NCI-H2107 (cell line): Measurements from ENCODE around the gene MRC2.

Source experiments
- DNase-seq: peaks from one replicate; lab custom pipeline; 2025; lab: John Stamatoyannopoulos, UW

The MRC2 gene

DNA sequence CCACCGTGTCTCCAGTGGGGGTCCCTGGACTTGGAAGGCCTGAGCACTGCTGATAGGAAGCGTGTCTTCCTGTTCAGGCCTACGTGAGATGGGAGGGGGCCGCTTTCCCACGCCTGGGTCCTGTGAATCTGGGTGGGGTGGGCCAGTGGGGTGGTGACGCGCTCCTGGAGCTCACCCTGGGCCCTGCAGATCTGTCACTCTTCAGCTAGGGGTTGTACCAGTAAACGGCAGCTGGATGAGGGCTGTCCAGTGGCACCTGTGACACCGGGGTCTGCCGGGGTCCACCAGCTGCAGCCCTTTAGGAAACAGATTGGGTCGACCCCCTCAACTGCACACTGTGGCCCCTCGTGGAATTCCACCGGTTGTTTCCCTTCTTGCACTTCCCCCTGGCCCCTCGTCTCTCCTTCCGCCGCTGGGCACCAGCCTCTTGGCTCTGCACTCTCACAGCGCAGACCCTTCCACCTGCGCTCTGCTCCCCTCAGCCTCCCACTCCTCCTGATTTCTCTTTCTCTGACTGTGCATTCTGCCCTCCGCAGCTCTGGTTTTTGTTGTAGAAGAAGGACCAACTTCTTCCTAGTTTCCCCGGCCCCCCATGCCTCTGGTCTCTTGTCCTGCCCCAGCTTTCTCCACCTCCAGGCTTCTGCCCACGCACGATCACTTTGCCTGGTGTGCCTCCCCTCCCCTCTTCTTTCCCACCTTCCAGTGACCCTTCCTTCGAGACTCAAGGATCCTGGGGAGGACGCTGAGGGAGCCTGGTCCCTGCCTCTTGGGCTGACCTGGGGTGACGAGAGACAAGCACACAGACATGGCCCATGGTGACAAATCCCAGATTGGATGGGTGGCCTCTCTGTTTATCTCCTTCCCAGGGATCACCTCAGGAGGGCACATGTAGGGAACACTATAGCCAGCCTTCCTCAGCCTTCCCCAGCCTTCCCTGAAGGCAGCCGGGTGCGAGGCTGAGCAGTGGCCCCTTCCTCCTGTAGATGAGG, 4.8 kb downstream of the MRC2 start:
- DNase-seq, result no peak

GRCh38 chr17:62637809-62638208, 10.3 kb downstream of the MRC2 start:
- DNase-seq, result no peak

DNA sequence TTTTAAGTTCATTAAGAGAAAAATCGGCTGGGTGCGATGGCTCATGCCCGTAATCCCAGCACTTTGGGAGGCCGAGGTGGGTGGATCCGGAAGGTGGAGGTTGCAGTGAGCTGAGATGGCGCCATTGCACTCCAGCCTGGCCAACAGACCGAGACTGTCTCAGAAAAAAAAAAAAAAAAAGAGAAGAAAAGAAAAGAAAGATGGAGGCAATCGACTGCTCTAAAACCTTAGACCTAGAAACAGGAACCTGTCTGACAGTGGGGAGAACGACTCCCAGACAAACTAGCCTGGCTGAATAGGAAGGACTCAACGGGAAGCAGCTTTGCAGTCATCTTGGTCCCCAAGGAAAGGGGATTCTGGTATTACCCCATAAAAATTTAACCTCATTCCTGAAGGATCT, 13.7 kb downstream of the MRC2 start:
- no peak for DNase-seq

DNA sequence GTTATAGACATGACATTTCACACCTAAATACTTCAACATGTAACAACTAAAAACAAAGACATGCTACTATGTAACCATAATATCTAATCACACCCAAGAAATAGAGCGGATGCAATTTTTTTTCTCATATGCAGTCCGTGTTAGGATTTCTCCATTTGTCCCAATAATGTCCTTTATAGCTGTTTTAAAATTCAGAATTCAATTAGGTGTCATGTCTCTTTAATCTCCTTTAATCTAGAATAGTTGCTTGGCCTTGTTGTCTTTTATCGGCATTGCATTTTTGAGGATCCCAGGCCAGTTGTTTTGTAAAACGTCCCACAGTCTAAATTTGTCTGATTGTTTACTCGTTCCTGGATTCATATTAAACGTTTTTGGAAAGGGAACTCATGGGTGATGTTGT, 14.5 kb downstream of the MRC2 start:
- DNase-seq, result no peak

DNA sequence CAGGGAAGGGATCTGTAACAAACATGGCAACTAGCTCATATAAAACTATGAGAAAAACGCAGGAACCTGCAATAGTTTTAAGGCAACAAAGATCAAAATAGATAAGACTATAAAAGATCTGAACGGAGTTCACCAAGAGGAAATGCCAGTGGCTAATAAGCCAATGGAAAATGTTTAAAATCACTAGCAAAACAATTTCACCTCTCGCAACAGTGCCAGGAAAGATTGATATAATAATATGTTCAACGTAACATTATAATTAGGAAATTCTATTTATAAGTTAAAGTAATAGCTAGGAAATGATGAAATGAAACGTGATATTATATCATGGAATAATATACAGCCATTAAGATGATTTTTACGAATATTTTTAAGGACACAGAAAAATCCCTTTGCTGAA, 16.0 kb downstream of the MRC2 start:
- no peak for DNase-seq

GRCh38 chr17:62644487-62645173, 17.2 kb downstream of the MRC2 start:
- peak; percentile 19 for DNase-seq

GRCh38 chr17:62648251-62648955, 20.9 kb downstream of the MRC2 start:
- DNase-seq, result no peak

GRCh38 chr17:62648956-62649294, 21.5 kb downstream of the MRC2 start:
- no peak for DNase-seq

DNA sequence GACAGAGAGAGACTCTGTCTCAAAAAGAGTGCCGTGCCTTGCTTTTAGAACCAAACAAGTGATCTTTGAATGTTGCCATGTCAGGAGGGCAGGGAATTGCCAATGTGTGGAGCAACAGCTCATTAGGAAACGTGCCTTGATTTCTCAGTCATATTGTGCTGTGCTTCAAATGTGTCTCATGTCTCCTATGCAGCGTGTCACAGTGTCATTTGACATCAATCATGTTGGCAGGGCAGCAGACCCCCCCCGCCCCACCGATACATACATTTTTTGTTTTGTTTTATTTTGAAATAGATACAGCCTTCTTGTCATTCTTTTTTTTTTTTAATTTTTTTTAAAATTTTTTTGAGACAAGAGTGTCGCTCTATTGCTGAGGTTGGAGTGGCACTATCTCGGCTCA, 22.1 kb downstream of the MRC2 start:
- DNase-seq, result no peak

- DNase-seq, result no peak
Observed at GRCh38 chr17:62650587-62650986, 23.1 kb downstream of the MRC2 start.

DNA sequence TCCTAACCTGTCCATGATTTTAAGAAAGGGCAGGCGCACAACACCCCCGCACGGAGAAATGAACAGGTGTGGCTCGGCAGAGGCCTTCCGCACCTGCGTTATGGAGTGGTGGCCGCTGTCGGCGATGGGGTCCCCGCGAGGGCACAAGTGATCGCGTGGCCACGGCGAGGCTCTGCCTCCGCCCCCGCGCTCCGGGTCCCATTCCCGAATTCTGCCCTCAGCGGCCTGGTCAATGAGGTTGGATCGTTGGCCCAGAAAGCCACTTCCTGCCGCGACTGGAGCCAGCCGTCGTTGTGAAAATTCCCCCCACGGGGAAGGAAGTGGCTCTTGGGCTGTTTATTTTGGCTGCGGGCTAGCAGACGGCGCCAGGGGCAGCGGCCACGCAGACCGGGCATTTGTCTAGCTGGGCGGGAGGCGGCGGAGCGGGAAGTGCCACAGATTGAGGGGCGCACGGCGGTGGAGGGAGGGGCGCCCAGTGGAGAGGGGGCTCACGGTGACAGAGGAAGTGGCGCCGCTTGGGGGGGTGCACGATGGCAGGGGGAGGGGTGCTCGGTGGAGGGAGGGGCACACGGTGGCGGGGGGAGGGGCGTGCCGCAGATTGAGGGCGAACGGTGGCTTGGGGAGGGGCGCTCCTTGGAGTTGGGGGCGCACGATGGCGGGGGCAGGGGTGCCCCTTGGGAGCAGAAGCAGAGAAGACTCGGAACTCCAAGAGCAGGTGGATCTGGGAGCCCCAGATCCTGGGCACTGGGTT, 25.0 kb downstream of the MRC2 start:
- DNase-seq, result no peak

DNA sequence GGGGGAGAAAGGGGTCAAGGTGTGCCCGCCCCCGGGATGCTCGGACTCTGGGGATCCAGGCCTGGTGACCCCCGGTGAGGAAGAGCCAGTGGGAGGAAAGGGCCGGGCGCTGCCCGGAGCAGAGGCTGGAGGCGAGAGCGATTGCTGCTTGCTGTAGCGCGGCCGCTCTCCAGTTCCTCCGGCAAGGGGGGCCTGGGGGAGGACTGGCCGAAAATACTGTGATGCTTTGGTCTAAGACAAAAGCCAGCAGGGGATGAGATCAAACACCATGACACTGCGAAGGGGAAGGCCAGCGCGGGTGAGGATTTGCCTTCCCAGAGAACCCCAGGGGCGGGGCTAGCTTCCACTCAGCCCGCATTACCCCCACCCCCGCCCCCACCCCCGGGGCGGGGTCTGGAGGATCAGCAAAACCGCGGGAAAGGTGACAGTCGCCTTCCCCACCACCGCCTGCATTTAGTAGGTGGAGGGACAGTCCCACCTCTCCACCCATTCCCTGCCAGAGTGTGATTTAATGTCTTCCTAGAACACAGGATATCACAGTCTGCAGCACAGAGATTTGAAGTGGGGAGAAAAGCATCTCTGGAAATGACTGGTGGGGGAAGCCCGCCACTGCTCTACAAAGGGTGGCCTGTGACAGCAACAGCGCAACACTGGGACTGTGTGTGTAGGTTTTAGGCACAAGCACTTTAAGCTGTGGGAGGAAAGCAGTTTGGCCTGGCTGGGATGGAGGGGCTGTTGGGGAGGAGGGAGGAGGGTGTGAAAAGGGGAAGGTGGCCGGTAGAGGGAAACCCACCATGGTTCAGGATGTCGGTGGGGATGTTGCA, 25.7 kb downstream of the MRC2 start:
- peak; percentile 59 for DNase-seq

- DNase-seq, result no peak
Observed at GRCh38 chr17:62653826-62654761, 26.6 kb downstream of the MRC2 start.

DNA sequence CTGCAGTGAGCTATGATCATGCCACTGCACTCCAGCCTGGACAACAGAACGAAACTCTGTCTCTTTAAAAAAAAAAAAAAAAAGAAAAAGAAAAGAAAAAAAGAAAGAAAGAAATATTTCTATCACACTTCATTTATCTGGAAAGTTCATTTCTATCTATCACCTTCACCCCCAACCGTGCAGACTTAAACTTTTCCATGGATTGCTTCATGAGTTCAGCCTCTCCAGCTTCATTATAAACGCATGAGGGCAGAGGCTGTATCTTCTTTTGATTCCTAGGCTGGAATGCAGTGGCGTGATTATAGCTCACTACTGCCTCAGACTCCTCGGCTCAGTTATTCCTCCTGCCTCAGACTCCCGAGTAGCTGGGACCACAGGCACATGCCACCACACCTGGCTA, 28.2 kb downstream of the MRC2 start:
- DNase-seq, result no peak

DNA sequence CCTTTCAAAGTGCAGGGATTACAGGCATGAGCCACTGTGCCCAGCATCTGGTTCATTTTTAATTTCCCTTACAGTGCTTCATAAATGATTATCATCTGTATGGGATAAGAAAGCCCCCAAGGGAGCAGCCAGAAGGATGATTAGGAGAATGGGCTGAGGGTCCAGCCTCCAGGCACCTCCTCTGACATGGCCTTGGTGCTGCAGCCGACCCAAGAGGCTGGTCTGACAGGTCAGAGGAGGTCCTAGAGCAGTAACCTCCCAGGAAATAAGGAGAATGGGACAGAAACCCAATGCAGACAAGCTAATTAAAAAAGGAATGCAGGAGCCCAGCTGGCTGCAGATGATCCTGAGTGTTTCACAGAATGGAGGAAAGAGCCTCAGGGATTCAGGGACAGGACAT, 29.0 kb downstream of the MRC2 start:
- DNase-seq, result no peak

GRCh38 chr17:62657145-62657665, 29.7 kb downstream of the MRC2 start:
- no peak for DNase-seq

DNA sequence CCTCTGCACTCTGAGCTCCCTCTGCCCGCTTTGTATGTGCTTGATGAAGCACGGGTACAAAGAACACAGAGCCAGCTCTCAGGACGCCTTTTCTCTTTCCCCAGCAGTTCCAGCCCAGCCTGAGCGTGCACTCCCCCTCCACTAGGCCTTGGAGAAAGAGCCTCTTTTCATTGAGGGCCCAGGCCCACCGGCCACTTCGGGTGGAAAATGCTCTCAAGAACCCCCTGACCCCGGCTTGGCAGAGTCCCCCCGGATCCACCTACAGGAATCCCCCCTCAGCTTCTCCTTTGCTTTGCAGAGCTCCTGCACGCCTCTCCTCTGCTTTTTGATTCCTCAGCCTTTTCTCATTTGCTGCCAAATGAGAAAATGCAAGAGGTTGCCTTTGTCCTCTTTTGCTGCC, 30.2 kb downstream of the MRC2 start:
- DNase-seq, result no peak

DNA sequence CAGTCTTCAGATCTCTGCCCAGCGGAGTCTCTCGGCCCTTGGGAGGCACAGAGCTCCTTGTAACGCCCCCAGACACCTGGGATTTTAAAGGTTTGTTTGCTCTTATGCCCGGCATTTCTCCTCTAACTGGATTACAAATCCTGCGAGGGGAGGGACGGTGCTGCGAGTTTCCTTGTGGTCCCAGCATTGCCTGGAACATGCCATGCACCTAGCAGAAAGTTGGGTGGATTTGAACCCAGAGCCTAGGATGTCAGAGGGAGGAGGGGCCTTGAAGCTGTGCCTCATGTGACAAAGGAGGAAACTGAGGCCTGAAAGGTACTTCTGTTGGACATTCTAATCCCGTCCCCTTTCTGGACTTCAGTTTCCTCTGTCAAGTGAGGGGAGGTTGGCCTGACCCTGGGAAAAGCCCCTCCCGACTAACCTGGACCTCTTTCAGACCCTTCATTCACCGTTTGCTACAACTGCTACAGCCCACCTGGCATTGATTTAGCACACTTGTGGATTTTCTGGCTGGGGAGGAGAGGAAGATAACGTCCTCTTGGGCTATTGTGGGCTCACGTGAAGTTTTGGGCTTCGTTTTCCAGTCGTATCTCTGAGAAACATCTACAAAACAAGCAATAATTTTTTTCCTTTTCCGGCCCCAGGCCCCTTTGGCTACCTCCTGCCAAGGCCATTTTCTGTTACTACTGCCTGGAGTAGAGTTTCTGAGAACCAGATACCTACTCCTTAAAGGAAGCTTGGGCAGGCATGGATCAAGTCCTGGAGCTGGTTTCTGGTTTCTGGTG, 30.9 kb downstream of the MRC2 start:
- no peak for DNase-seq

DNA sequence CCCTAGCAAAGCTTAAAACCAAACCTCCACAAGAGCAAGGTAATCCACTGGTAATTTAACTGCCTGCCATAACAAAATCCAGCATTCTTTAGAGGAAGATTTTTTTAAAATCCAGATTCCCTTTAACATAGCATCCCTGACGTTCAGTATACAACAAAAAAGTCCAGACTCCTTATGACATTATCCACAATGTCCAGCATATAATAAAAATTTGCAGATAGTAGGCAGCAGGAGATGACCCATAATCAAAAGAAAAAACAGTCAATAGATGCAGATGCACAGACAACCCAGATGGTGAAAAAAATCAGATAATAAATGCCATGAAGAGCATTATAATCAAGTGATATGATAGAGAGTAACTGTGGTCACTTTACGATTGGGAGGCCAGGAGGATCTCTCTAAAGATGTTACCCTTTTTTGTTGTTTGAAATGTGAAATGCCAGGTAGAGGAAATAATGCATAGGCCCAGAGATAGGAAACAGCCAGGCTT, 33.2 kb downstream of the MRC2 start:
- no peak for DNase-seq
